ENCODE measurements around the gene HERPUD1.
"Not testable (repeated sequence)": the region's sequence is repeated elsewhere in the genome, so short reads cannot be mapped to it uniquely, and the experiment has no call there.

HERPUD1 gene, protein sequence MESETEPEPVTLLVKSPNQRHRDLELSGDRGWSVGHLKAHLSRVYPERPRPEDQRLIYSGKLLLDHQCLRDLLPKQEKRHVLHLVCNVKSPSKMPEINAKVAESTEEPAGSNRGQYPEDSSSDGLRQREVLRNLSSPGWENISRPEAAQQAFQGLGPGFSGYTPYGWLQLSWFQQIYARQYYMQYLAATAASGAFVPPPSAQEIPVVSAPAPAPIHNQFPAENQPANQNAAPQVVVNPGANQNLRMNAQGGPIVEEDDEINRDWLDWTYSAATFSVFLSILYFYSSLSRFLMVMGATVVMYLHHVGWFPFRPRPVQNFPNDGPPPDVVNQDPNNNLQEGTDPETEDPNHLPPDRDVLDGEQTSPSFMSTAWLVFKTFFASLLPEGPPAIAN
- total RNA-seq, result 155 to 181 reads per million in 2 donors

- DNase-seq, result peak; percentile 98
Measured at GRCh38 chr16:56931892-56932720, at the start of gene HERPUD1. HERPUD1 (plus strand) TSS chr16:56932142; CDS start chr16:56932245, 103 bp downstream.

- DNase-seq, result no peak
Measured at GRCh38 chr16:56883586-56883985, 48.4 kb upstream of the HERPUD1 start.

DNA sequence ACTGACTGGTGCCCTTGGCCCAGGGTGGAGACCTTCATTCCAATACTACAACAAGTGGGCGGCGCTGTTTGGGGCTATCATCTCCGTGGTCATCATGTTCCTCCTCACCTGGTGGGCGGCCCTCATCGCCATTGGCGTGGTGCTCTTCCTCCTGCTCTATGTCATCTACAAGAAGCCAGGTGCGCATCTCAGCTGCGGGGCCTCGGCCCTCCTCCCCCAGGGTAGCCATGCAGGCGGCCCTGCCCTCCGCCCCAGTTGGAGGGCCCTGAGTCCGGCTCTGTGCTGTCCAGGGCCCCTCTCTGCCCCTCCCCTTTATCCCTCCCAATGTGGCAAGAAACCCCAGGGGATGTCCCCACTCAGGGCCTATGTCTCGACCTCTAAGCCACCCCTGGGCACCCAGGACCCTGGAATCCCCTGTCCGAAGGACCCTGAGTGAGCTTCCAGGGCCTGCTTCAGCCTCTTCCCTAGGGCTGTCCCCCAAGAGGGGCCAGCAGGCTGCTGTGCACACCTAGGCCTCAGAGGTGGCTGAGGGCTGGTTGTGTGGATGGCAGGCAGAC lies 47.8 kb upstream of the HERPUD1 start:
- no peak for DNase-seq

GRCh38 chr16:56884929-56885328 lies 47.0 kb upstream of the HERPUD1 start:
- not testable (repeated sequence) for DNase-seq

DNA sequence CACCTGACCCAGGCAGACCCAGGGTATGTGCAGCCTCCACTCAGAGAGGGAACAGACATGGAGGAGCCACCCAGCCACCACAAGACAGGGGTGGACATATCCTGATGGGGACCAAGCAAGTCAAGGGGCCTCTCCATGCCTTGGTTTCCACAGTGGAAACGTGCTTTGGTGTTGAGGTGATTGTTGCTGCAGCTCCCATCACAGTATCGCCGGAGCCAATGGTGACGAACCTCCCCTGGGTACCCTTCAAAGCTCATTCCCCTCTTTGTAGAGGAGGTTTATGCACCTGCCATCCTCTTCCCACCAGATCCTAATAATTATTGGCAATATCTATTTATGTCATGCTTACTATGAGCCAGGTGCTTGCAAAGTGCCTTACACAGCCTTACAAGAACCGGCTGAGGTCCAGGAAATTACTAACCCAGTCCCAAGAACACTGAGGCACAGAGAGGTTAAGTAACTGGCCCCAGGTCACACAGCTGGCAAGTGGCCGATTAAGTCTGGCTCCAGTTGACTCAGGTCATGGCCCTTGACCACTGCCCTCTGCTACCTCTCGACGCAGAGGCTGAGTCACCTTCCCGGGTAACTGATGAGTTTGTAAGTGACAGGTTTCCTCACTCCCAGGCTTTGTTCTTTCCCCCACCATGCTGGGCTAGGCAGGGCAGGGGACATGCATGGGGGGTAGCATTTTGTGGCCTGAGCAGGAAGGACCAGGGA lies 46.3 kb upstream of the HERPUD1 start:
- DNase-seq, result no peak

GRCh38 chr16:56886296-56886695 lies 45.6 kb upstream of the HERPUD1 start:
- DNase-seq, result no peak

GRCh38 chr16:56886826-56887225 lies 45.1 kb upstream of the HERPUD1 start:
- no peak for DNase-seq

- DNase-seq, result no peak
Measured at GRCh38 chr16:56888806-56889205, 43.1 kb upstream of the HERPUD1 start.

DNA sequence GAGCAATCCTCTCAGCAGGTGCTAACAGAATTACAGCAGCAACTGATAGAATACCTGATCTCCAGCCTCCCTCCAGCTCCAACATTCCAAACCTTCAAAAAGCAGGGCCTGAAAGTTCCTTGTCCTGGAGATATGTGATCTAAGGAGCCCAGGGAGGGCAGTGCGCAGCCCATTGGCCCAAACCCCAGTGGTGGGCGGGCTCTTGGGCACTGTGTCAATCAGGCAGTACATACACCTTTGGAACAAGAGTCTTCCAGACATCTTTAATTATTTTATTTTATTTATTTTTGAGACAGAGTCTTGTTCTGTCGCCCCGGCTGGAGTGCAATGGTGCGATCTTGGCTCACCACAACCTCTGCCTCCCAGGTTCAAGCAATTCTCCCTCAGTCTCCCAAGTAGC lies 42.7 kb upstream of the HERPUD1 start:
- no peak for DNase-seq

- DNase-seq, result no peak
Measured at GRCh38 chr16:56891685-56892084, 40.3 kb upstream of the HERPUD1 start.

DNA sequence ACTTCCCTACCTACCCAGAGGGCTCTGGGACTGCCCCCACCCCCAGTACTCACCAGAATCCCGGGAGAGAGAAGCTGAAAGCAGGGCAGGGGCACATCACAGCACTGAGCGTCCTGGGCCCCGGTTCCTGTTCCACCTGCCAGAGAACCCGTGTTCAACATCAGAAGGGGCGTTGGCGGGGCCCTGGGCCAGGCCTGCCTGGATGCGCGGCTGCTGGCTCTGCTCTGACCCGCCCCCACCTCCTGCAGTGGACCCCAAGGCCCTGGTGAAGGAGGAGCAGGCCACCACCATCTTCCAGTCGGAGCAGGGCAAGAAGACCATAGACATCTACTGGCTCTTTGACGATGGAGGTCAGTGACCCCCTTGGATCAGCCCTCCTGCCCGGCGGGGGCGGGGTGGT lies 39.2 kb upstream of the HERPUD1 start:
- DNase-seq, result no peak

DNA sequence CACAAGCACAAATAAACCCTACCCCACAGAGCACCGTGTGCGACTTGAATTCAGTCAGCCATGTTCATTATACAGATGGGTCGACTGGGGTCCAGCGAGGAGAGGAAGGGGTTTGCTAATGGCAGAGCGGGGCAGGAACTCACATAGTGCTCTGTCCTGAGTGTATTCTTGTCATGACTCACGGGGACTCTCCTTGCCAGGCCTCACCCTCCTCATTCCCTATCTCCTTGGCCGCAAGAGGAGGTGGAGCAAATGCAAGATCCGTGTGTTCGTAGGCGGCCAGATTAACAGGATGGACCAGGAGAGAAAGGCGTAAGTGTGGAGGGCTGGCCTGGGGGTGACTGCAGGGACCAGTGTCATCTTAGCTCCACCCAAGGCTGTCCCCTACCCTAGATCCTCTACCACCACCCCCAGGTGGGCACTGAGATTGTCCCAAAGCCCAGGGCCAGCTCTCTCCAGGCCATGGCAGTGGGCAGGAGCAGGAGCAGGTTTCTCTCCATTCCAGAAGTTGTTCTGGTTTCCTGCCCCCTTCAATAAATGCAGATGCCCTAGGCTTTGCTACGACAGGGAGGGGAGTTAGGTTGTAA lies 37.5 kb upstream of the HERPUD1 start:
- no peak for DNase-seq

DNA sequence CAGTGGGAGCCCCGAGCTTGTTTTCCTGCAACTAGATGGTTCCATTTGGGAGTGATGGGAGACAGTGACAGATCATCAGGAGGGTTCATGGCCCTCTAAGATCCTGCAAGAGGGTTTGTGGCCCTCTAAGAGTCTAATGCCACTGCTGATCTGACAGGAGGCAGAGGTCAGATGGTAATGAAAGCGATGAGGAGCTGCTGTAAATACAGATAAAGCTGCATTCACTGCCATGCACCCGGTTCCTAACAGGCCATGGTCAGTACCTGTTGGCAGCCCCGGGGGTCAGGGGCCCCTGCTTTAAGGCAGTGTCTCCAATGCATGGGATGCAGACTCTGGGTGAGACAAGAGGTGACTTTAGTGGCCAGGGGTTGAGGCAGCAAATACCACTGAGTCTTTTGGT lies 36.1 kb upstream of the HERPUD1 start:
- no peak for DNase-seq

DNA sequence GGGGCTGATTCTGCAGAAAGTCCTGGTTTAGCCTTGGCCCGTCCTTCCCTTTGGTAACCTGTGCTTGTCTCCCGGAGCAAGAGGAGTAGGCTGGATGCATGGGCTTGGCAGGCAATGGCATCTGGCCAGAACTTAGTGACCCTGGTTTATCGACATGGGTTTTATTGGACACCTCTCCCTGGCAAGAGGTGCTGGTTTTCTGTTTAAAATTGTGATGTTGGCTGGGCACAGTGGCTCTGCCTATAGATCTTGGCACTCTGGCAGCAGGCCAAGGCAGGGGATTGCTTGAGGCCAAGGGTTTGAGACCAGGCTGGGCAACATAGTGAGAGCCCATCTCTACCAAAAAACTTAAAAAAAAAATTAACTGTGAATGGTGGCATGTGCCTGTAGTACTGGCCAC lies 35.7 kb upstream of the HERPUD1 start:
- no peak for DNase-seq

GRCh38 chr16:56897026-56897799 lies 34.7 kb upstream of the HERPUD1 start:
- DNase-seq, result no peak

- DNase-seq, result no peak
Measured at GRCh38 chr16:56898847-56899246, 33.1 kb upstream of the HERPUD1 start.

DNA sequence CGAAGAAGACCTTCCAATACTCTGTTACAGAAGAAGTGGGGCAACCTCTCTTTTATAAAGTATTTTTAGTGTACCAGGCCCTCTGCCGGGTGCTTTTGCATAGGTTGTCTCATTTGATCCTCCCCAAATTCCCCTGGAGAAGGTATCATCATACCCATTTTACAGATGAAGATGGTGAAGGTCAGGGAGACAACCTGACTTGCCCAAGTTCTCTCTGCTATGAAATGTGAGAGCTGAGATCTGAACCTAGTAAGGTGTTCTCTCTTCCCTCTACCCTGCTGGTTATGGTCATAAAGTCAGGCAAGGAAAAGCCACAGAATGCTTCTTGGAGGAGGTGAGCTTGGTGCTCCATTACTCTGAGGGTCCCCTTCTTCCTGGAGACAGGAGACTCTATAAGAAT lies 28.1 kb upstream of the HERPUD1 start:
- no peak for DNase-seq

DNA sequence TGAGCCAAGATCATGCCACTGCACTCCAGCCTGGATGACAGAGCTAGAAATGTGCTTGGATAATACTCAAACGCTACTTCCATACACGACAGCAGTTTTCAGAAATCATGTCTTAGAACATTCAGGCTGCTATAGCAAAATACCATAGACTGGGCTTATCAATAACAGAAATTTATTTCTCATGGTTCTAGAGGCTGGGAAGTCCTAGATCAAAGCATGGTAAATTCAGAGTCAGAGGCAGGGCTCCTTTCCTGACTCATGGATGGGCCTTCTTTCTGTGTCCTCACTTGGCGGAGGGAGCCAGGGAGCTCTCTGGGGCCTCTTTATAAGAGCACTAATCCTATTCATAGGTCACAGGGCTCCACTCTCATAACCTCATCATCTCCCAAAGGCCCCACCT lies 24.5 kb upstream of the HERPUD1 start:
- no peak for DNase-seq

- no peak for DNase-seq
Measured at GRCh38 chr16:56909527-56909979, 22.4 kb upstream of the HERPUD1 start.

DNA sequence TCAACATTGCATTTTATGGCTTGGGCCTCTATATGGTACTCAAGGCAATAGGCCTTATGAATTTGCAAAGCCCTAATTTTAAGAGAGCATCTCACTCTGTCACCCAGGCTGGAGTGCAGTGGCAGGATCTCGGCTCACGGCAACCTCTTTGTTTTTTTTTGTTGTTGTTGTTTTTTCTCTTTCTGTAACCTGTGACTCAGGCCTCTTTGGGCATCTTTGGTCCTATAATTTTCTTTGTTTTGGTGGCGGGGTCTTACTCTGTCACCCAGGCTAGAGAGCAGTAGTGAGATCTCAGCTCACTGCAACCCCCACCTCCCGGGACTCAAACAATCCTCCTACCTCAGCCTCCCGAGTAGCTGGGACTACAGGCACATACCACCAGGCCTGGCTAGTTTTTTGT lies 21.8 kb upstream of the HERPUD1 start:
- no peak for DNase-seq

DNA sequence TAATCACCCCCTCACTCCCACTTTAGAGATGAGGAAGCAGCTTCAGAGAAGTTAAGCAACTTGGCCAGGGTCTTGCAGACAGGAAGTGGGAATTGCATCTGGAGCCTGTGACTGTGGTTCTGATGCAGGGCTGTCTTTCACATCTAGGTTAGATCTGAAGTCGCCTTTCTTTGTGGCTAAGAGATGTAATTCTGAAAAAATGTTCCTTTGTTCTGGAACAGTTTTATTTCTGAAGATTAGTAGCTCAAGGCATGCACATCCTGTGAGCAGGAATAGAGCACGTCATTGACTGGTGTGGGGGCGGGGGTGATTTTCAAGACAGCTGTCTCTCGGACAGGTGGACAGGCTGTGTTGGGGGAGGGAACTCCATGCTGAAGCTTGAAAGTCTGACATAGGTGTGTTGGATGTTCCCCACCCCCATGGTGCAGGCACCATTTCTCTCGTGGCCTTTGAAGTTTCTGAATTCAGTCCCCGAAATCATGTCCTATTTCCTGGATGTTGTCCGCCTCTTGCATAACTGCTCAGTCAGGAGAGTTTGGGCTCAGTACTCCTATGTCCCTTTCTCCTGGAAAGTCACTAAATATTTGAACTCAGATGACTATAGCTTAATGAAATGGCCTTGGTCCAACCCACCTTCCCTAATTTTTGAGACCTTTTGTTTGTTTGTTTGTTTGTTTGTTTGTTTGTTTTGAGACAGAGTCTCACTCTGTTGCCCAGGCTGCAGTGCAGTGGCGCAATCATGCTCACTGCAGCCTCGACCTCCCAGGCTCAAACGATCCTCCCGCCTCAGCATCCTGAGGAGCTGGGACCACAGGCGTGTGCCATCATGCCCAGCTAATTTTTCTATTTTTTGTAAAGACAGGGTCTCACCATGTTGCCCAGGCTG lies 21.0 kb upstream of the HERPUD1 start:
- no peak for DNase-seq

All from activated gamma-delta T cell (primary cell).